Adrenal gland (tissue), 5 donors: ENCODE results near the gene APRT.

ENCODE experiments used
- CTCF ChIP-seq, 6 experiments: fragments of 450-650 bp in 4 of 6; fragments of 200-600 bp in 2 of 6; sonication (generic) in 1 of 6; IDR thresholded peaks; 1 replicate in 5 of 6; 2 replicates in 1 of 6; pipeline versions ENCODE4 v1.5.1 to v1.8.0; 2016 to 2021; ENCODE audit warnings: antibody characterized with exemption in 6 of 6, mild to moderate bottlenecking in 2 of 6, moderate library complexity in 1 of 6
- POLR2A ChIP-seq, 2 donors: fragments of 450-650 bp; IDR thresholded peaks; one replicate each; pipeline ENCODE4 v1.6.1; 2017; ENCODE audit warnings: antibody characterized with exemption in 2 of 2, mild to moderate bottlenecking in 2 of 2, moderate library complexity in 1 of 2
- donor health status: DM: no; HTN: no; CAD: no.

- TF ChIP-seq CTCF (IDR thresholded peaks at IDR 0.05) (no peak), POLR2A (IDR thresholded peaks at IDR 0.05) (no peak)
These were observed 7.0 kb downstream of the APRT start for GRCh38 chr16:88804552-88805339.
